PC-9 (cell line): ENCODE data around the gene C16orf90.

Source experiments
- CTCF ChIP-seq: fragments of 200-600 bp; sonication (generic); conservative IDR thresholded peaks from 2 replicates; pipeline ENCODE4 v1.6.1; 2017; ENCODE audit warnings: mixed run types, antibody characterized with exemption, mild to moderate bottlenecking, moderate library complexity
- EZH2 ChIP-seq: fragments of 200-600 bp; sonication (generic); IDR thresholded peaks from 2 replicates; pipeline ENCODE4 v1.8.0; 2017; ENCODE audit warnings: antibody characterized with exemption, low read depth

- TF ChIP-seq EZH2 (no peak), CTCF (no peak)
These were observed 19.5 kb downstream of the C16orf90 start for GRCh38 chr16:3475604-3476375.
